ENCODE results near the gene VSTM4.

DNA sequence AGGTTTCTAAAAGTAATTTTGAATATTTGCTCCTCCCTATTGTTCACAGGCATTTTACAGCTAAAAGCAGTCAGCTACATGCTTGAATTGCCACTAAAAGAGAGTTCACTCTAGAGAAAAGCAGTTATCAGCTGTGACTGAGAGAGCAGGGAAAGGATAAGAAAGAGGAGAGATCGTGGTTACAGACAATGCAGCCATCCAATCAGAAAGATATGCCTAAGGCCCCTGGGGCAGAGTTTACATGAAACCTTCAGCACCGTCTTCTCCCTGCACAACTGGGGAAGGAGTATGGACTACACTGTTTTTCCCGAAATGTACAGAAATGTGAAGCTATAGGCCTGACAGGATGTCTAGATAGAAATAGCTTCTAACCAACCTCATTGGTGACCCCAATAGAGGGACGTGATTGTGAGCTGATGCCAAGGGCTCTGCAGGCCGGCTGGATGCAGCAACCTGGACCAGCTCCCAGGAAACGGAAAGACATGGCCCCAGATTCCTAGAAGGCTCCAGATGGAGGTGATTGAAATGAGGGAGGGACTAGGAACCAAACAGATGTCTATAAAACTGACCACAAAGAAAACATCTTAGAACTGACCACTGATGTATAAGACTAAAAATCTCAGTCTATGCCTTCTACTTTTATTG lies 3.2 kb upstream of the VSTM4 start:
- TF ChIP-seq CTCF (IDR thresholded peaks at IDR 0.05) (no peak), POLR2AphosphoS5 (IDR thresholded peaks at IDR 0.05) (no peak)
